Measurements from ENCODE around the gene RGS6.

- TF ChIP-seq CTCF (IDR thresholded peaks at IDR 0.05 in 4 of 5, conservative IDR thresholded peaks at IDR 0.05 in 1 of 5) (no peak), POLR2A (IDR thresholded peaks at IDR 0.05) (no peak)
These were observed 469.6 kb downstream of the RGS6 start for GRCh38 chr14:72401632-72402376.

Data from gastrocnemius medialis (tissue), 4 donors.